CD4-positive, alpha-beta T cell treated with Interleukin-21 for 1 hour (primary cell): ENCODE measurements around the gene NCBP3.
"Not testable (repeated sequence)": the region's sequence is repeated elsewhere in the genome, so short reads cannot be mapped to it uniquely, and the experiment has no call there.

Source experiments
- DNase-seq: peaks from one replicate; pipeline ENCODE4 v3.0.0-alpha.2; 2020

The NCBP3 gene

DNA sequence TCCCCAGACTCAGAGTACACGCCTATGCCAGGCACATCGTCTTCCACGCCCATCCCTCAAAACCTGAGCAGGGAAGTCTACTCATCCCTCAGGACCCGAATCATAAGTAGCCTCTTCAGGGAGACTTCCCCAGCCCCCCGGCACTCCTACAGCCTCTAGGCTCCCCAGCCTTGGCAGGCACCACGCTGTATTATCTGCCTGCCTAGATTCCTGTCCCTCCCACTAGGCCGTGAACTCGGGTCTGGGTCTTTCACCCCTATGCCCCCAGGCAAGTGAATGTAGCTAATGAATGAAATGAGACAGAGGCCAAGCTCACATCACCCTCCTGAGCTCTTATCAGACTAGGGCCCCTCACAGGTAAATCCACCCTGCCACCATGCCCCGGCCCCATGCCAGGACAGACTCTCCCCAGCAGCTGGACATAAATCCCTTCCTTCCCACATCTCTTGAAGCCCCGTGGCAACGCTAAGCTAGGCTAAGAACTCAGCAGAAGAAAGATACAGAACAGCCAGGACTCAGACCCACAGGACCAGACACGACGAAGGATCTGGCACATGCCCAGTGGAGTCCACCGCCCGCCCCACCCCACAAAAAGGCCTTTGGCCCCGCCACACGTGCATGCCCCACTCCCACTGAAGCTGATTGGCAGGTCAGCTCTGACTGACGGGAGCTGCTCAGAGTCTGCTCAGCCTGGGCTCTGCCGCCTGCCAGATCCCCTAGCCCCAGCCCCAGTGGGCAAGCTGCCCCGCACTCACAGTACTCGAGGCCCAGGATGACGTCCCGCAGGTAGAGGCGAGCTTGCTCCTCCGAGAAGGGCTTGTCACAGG is 33.8 kb upstream of the NCBP3 start:
- DNase-seq, result no peak

DNA sequence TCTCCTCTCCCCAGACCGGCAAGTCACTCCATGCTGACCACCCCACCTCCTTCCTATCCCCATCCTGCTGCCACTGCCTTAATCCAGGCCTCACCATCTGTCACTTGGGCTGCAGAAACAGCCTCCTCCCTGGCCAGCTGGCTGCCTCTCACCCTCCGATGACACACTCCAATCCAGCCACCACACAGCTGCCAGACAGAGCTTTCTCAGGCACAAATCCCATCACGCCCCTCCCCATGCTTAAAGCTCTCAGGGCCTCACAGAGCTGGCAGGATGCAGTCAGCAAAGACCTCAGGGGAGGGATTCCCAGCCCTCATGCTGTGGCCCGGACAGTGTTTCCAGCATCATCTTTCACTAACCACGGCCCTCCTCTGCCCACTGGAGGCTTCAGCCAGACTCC is 33.1 kb upstream of the NCBP3 start:
- no peak for DNase-seq

DNA sequence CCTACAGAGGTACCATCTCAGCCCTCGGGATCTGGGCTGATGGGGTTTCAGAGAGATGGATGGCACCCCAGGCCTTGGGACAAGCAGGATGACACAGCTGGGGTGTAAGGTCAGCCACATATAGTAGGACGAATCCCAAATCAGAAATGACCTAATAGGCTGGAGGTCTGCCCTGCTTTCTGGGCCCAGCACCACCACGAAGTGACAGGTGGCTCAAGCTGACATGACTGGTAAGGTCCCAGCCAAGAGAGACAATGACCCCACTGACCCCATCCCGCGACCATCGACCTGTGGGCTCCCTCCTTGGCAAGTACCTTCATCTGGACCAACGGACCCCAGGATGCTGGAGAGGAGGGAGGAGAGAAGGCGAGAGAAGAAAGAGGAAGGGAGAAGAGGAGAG is 31.2 kb upstream of the NCBP3 start:
- no peak for DNase-seq

GRCh38 chr17:3875317-3875716 is 29.3 kb upstream of the NCBP3 start:
- DNase-seq, result no peak

- DNase-seq, result no peak
Observed at GRCh38 chr17:3873862-3874261, 27.8 kb upstream of the NCBP3 start.

- DNase-seq, result no peak
Observed at GRCh38 chr17:3870871-3871306, 24.8 kb upstream of the NCBP3 start.

DNA sequence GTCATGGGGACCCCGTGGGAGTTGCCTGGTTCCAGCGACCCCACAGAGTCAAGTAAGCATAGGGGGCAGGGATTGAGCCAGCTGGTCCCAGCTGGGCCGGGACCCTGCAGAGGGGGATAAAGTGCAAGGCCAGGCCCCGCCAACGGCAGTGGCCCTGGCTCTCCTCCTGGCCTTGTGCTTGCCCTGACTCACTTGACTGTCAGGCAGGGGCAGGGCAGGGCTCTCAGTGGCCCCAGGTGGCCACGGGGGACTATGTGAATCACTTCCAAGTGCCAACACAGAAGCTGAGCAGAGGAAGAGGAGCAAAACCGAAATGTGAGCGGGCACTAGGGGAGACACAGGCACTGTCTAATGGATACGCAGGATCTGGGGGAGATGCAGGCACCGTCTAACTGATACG is 21.6 kb upstream of the NCBP3 start:
- DNase-seq, result no peak

- DNase-seq, result no peak
Observed at GRCh38 chr17:3867106-3867505, 21.1 kb upstream of the NCBP3 start.

DNA sequence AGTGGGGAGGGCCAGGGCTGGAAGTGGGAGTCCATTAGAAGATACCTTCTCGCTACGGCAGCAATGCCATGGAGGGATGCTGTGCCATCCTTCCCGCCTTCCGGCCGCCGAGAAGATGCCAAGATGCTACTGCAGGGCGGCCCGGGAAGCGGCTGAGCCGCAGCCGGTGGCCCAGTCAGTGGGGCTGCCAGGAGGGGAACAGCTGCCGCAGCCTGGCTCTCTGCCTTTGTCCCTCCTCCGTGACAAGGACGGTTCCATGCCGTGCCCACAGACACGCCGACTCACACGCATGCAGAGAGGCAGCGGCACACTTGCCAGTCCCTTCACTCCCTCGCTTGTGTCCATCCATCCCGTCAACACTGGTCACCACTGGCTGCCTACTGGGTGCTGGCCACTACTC is 20.2 kb upstream of the NCBP3 start:
- DNase-seq, result no peak

GRCh38 chr17:3865176-3865575 is 19.1 kb upstream of the NCBP3 start:
- DNase-seq, result no peak

DNA sequence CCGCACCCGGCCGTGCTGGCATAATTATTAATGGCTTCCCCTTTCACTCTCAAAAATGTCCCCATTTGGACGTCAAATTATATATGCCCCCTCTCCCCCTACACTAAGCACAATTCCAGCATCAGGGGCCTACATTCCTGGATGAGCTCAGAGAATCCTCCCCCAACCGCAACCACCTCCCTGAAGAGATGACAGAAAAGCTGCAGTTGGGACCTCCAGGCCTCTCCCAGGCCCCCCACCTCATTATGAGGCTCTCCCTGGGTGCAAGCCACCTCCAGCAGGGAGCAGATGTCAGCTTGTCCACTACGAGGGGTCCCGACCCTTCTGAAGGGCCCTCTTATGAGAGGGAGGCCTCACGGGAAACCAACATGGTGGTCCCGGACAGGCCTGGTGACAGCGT is 18.5 kb upstream of the NCBP3 start:
- DNase-seq, result no peak

- no peak for DNase-seq
Observed at GRCh38 chr17:3861761-3862681, 16.0 kb upstream of the NCBP3 start.

DNA sequence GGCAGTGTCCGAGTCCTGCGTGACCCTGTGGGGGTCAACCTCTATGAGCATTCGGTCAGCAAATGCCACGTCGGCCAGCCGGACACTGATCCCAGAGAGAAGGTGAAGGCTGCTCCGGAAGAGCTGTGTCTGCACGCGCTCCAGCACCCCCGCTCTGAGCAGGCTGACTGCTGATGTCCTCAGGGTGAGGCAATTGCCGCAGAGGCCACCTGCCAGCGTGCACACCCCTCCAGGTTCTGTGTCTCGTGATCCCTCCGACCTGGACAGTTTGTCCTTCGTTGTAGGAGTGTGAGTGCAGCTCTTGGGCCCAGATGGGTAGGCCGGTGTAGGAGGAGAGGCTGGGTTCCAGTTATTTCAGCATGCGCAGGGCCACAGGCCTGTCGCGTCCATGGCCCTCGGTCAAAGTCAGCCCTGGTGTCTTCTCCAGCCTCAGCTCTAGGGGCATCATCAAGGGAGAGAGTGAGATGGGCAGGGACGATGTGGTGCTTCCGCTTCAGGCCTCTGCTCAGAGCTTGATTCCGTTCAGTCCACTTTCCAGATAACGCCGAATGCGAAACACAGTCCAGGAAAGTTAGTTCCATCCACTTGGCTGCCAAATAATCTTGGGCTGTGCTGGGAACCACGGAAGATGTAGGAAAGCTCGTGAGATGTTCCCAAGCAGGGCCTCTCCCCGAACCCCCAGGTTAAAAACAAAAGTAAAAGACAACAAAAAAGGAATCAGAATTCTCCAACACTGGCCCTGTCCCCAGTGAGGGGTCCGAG is 15.1 kb upstream of the NCBP3 start:
- no peak for DNase-seq

DNA sequence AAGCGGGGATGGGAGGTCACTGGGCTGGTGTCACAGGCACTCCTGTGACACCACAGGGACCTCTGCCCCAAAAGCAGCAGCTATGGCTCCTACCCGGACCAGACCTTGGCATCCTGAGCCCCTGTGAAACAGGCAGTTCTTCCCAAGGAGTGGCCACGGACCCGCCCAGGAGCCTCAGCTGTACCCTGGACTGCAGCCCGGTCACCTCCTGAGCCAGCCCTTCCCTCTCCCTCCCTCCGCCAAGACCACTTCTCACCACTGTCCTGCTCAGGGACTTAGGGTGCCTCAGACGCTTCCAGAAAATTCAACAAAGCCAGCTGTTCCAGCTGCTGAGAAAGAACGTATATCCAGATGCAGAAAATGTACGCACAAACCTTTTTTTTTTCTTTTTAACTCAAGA is 13.9 kb upstream of the NCBP3 start:
- no peak for DNase-seq

- no peak for DNase-seq
Observed at GRCh38 chr17:3857261-3858105, 11.4 kb upstream of the NCBP3 start.

DNA sequence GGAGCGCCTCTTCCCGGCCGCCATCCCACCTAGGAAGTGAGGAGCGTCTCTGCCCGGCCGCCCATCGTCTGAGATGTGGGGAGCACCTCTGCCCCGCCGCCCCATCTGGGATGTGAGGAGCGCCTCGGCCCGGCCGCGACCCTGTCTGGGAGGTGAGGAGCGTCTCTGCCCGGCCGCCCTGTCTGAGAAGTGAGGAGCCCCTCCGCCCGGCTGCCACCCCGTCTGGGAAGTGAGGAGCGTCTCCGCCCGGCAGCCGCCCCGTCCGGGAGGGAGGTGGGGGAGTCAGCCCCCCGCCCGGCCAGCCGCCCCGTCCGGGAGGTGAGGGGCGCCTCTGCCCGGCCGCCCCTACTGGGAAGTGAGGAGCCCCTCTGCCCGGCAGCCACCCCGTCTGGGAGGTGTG is 8.2 kb upstream of the NCBP3 start:
- not testable (repeated sequence) for DNase-seq

DNA sequence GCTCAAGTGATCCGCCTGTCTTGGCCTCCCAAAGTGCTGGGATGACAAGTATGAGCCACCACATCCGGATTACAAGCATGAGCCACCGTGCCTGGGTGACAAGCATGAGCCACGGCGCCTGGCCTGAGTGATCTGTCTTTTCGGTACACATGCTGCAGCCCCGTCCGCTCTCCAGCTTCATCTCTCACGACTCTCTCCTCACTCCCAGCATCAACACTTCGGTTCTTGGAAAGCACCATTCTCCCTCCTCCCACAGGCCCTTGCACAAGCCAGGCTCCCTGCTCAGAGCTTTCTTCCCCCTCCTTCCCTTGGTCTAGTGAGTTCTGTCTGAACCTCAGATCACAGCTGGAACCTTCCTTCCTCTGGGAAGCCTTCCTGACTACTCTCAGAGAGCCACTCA is 6.5 kb upstream of the NCBP3 start:
- DNase-seq, result no peak

DNA sequence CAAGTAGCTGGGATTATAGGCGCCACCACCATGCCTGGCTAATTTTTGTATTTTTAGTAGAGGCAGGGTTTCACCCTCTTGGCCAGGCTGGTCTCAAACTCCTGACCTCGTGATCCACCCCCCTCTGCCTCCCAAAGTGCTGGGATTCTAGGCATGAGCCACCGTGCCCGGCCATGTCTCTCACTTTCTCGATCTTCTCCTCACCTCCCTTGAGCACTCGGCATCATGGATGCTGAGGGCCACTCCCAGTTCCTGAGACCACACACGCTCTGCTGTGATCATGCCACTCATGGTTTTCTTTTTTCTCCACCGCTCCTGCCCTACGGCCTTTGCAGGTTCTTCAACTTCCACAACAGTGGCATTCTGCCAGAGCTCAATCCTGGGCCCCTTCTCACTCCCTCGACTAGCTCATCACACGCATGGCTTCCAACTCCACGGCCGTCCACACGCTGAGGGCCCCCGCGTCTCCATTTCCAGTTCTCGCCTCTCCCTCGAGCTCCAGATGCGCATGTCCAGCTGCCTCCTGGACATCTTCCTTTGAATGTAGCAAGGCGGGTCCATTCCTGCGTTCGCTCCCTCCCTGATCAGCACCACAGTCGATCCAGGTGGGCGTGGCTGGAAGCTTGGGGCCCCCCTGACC is 5.5 kb upstream of the NCBP3 start:
- DNase-seq, result no peak

DNA sequence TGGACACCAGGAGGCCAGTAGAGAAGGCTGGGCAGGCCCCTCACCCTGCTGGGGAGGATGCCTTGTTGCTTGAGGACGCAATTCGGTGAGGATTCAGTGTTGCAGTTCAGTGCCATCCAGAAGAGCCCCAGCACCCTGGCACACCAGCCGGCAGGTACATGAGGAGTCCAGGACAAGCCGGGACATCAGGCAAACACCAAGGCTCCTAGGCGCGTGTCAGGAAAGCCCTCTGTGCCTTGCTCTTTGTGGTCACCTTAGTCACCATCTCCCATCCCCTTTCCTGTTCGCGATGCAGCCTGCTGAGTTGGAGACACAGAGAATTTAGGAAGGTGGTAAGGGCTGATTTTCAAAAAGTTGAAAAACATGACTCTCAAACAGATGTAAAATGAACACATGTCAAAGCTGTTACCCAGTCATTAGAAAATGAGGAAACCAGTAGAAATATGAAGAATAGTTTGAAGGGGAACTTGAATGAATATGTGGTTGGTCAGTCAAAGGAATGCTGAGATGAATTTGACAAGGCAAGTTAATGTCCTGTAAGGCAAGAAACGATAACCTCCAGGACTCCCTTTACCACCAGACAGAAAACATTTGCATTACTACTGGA is 2.3 kb upstream of the NCBP3 start:
- DNase-seq, result no peak

- DNase-seq, result no peak
Observed at GRCh38 chr17:3847165-3847670, 1.2 kb upstream of the NCBP3 start.
